GM23248 (cell line): Measurements from ENCODE around the gene PTPRN2. TPM values are rescaled to one million over a fixed set of nuclear protein-coding genes. Genes with fewer than 3 reads are reported as not detected.

ENCODE experiments used
- DNase-seq: peaks from one replicate; pipeline ENCODE4 v3.0.0-alpha.2; 2015
- H2AFZ ChIP-seq: fragments of 200-600 bp; sonication (generic); 2 replicates; pipeline ENCODE4 v1.6.1; 2016; ENCODE audit warnings: antibody characterized with exemption
- H3F3A ChIP-seq: fragments of 200-600 bp; sonication (generic); 2 replicates; pipeline ENCODE4 v1.6.1; 2016; ENCODE audit warnings: mild to moderate bottlenecking, antibody characterized with exemption, mixed run types; ENCODE audit not compliant: insufficient read depth
- H3K27ac ChIP-seq: fragments of 200-600 bp; sonication (generic); 2 replicates; pipeline ENCODE4 v1.5.1; 2016; ENCODE audit warnings: mild to moderate bottlenecking
- H3K27me3 ChIP-seq: fragments of 200-600 bp; sonication (generic); replicated peaks from 2 replicates; pipeline ENCODE4 v1.6.1; 2016; ENCODE audit warnings: mild to moderate bottlenecking; ENCODE audit not compliant: insufficient read depth
- H3K36me3 ChIP-seq: fragments of 200-600 bp; sonication (generic); 2 replicates; pipeline ENCODE4 v1.6.1; 2016; ENCODE audit warnings: low read depth, mild to moderate bottlenecking
- H3K4me1 ChIP-seq: fragments of 200-600 bp; sonication (generic); 2 replicates; pipeline ENCODE4 v1.6.1; 2016; ENCODE audit warnings: mild to moderate bottlenecking; ENCODE audit not compliant: insufficient read depth
- H3K4me2 ChIP-seq: fragments of 200-600 bp; sonication (generic); one replicate; pipeline ENCODE4 v1.6.1; 2016; ENCODE audit warnings: mild to moderate bottlenecking; ENCODE audit not compliant: unreplicated experiment
- H3K4me3 ChIP-seq: fragments of 200-600 bp; sonication (generic); 2 replicates; pipeline ENCODE4 v1.5.1; 2016; ENCODE audit warnings: mild to moderate bottlenecking
- H3K79me2 ChIP-seq: fragments of 200-600 bp; sonication (generic); 2 replicates; pipeline ENCODE4 v1.6.1; 2016; ENCODE audit warnings: mild to moderate bottlenecking; ENCODE audit not compliant: insufficient read depth
- H3K9ac ChIP-seq: fragments of 200-600 bp; sonication (generic); 2 replicates; pipeline ENCODE4 v1.6.1; 2016; ENCODE audit warnings: mild to moderate bottlenecking
- H3K9me2 ChIP-seq: fragments of 200-600 bp; sonication (generic); 2 replicates; pipeline ENCODE4 v1.6.1; 2016; ENCODE audit warnings: mixed run types, mild to moderate bottlenecking, moderate library complexity; ENCODE audit not compliant: insufficient read depth
- H3K9me3 ChIP-seq: fragments of 200-600 bp; sonication (generic); one replicate; pipeline ENCODE4 v1.6.1; 2017; ENCODE audit warnings: low read depth
- H4K20me1 ChIP-seq: fragments of 200-600 bp; sonication (generic); 2 replicates; pipeline ENCODE4 v1.6.0; 2016; ENCODE audit not compliant: insufficient read depth
- EZH2 ChIP-seq: fragments of 200-600 bp; sonication (generic); IDR thresholded peaks from 2 replicates; pipeline ENCODE4 v1.6.1; 2018; ENCODE audit warnings: antibody characterized with exemption, mild to moderate bottlenecking; ENCODE audit not compliant: insufficient read depth, poor library complexity, severe bottlenecking
- EZH2phosphoT487 ChIP-seq: fragments of 200-600 bp; sonication (generic); IDR thresholded peaks from 2 replicates; pipeline ENCODE4 v1.6.1; 2018; ENCODE audit warnings: antibody characterized with exemption, moderate library complexity, mild to moderate bottlenecking, low read depth; ENCODE audit not compliant: insufficient read depth
- WGBS, 2 experiments: methylation state at CpG; one replicate each; pipeline ENCODE4 v1.1.6; 2015 to 2017; ENCODE audit warnings: low lambda C conversion rate in 2 of 2, low coverage in 1 of 2; ENCODE audit errors: missing lambda C conversion rate in 2 of 2; 5-methylcytosine and 5-hydroxymethylcytosine counted together
- in situ Hi-C: fragments of 300-500 bp; cut with MboI; formaldehyde crosslinking; loops from 2 replicates; pipeline ENCODE4 v1.15.0; 2020
- polyA plus RNA-seq: library from polyadenylated mRNA; unstranded; fragments of >200 nt; fragmentation: Nextera tagmentation; extraction: Ambion mirVana; gene quantifications from 2 replicates; pipeline ENCODE4 v1.2.1, GENCODE V29; 2016
- total RNA-seq: library from RNA; depleted of rRNA; stranded (reverse); fragments of >200 nt; shearing (Covaris generic); gene quantifications from 2 replicates; pipeline ENCODE4 v1.2.3, GENCODE V29; 2014

Gene PTPRN2
- total and polyA plus RNA-seq, 2 experiments from 2014 or later: 0.13 TPM; not detected in 1

DNA sequence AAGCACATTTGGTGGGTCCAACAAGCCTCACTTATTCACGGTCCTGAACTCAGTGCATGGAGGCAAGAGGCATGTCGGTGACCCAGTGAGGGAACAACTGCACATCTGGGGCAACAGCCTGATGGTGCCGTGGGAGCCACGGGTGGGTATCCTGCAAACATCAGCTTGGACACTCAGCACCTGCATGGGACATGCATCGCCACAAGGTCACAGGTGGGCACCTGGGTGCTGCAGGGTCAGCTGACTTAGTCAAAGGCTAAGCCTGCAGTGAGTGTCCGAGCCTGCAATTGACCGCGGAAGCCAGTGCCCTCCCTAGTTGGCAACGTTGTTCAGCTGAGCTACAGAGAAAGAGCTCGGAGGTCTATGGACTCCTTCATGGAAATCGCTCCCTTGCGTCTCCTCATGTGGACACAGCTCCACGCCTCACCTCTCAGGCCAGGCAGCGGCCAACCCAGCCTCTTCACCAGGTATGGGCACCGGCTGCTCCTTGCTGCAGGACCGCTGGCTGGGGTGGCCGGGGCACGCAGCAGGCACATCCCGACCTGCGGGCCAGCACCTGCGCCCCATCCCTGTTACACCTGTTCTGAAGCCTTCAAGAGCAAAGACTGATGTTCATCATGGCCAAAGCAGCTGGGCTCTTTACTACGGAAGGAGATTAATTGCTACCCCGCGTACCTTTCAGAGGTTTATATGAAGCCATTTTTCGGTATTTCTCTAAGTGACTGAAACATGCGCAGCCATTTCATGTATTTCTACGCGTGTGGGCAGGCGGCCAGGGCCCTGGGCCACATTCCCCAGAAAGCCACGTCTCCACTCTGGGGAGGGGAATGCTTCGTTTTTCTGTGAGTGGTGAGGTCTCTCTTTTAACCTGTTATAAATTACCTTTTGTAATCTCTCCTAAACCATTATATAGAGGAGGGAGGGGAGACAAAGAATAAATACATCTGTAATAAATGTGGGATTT is 870.1 kb downstream of the PTPRN2 start:
- no peaks in the 10 kb centered on the region for H3K9me2 ChIP-seq
- no peak for TF ChIP-seq EZH2phosphoT487
- no peak for TF ChIP-seq EZH2
- WGBS, 2 experiments: 64% methylated on average over 31 of the region's 31 CpGs
- no peaks in the 10 kb centered on the region for H3K9me3 ChIP-seq
- no peaks in the 10 kb centered on the region for H3K27me3 ChIP-seq
- H3F3A ChIP-seq: no peaks in the 10 kb centered on the region
- DNase-seq: no peak
- H2AFZ ChIP-seq: no peak overlapping the region
- no peaks in the 10 kb centered on the region for H3K4me1 ChIP-seq
- no peak overlapping the region for H3K4me3 ChIP-seq
- H3K9ac ChIP-seq: no peak overlapping the region
- no peaks in the 10 kb centered on the region for H3K36me3 ChIP-seq
- in situ Hi-C loops: no loop called here
- H3K27ac ChIP-seq: no peak overlapping the region
- no peaks in the 10 kb centered on the region for H4K20me1 ChIP-seq
- no peaks in the 10 kb centered on the region for H3K79me2 ChIP-seq
- H3K4me2 ChIP-seq: no peak overlapping the region

- H2AFZ ChIP-seq: no peak overlapping the region
- H3K79me2 ChIP-seq: no peaks in the 10 kb centered on the region
- in situ Hi-C loops: no loop called here
- no peak overlapping the region for H3K4me3 ChIP-seq
- no peaks in the 10 kb centered on the region for H3F3A ChIP-seq
- no peaks in the 10 kb centered on the region for H3K4me1 ChIP-seq
- no peaks in the 10 kb centered on the region for H4K20me1 ChIP-seq
- H3K9me3 ChIP-seq: no peaks in the 10 kb centered on the region
- no peaks in the 10 kb centered on the region for H3K9me2 ChIP-seq
- no peaks in the 10 kb centered on the region for H3K36me3 ChIP-seq
- H3K27ac ChIP-seq: no peak overlapping the region
- H3K4me2 ChIP-seq: no peak overlapping the region
- H3K27me3 ChIP-seq: no peaks in the 10 kb centered on the region
- no peak overlapping the region for H3K9ac ChIP-seq
- no peak for TF ChIP-seq EZH2
- no peak for TF ChIP-seq EZH2phosphoT487
- DNase-seq: no peak
- 40% methylated on average over 7 to 8 of the region's 8 CpGs for WGBS, 2 experiments
Observed at GRCh38 chr7:157715938-157716280, 871.7 kb downstream of the PTPRN2 start.

- Histone ChIP-seq H3K79me2 (no peaks in the 10 kb centered on the region), H3K9me3 (no peaks in the 10 kb centered on the region), H3K9me2 (no peaks in the 10 kb centered on the region), H3K27ac (no peak overlapping the region), H3K4me3 (no peak overlapping the region), H3K4me2 (no peak overlapping the region), H4K20me1 (no peaks in the 10 kb centered on the region), H3K9ac (no peak overlapping the region), H3F3A (no peaks in the 10 kb centered on the region), H2AFZ (no peak overlapping the region), H3K27me3 (no peaks in the 10 kb centered on the region), H3K36me3 (no peaks in the 10 kb centered on the region), H3K4me1 (no peaks in the 10 kb centered on the region)
- DNase-seq: no peak
- TF ChIP-seq EZH2 (no peak), EZH2phosphoT487 (no peak)
- 59 to 61% methylated on average over 25 of the region's 25 CpGs for WGBS, 2 experiments
- in situ Hi-C loops: no loop called here
Observed at GRCh38 chr7:157715071-157715937, 872.3 kb downstream of the PTPRN2 start.

DNA sequence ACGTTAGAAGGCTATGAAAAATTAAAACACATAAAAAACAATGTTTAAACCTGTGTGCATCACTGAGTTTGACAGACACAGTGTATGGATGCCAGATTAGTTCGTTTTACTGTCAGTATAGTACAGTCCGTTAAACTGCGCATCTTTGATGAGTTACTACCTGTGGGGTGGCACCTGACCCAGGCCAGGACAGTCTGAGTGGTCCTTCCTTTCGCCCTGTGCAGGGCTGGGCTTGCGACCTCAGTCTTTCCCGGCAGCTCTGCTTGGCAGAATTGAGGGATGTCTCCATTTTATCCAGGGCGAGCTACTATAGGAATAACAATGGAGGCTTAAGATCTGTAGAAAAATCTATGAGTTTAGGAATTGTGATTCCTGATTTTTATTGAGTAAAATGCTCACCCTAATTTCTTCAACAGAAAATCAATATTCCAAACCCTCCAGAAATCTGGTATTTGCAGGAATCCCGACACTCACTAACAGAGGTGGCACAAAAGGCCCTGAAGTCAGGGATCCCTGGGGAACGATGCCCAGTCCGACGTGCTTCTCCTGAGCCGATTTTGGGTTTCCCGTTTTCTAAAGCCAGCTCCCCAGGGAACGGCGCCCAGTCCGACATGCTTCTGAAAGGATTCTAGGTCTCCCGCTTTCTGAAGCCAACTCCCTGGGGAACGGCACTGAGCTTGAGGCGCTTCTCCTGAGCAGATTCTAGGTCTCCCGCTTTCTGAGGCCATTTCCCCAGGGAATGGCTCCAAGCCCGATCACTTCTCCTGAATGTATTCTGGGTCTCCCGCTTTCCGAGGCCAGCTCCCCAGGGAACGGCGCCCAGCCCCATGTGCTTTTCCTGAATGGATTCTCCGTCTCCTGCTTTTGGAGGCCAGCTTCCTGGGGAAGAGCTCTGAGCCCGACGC is 873.2 kb downstream of the PTPRN2 start:
- Histone ChIP-seq H2AFZ (no peak overlapping the region), H3K4me2 (no peak overlapping the region), H3K9ac (no peak overlapping the region), H3K79me2 (no peaks in the 10 kb centered on the region), H3K4me1 (no peaks in the 10 kb centered on the region), H4K20me1 (no peaks in the 10 kb centered on the region), H3K27me3 (no peaks in the 10 kb centered on the region), H3K9me3 (no peaks in the 10 kb centered on the region), H3K36me3 (no peaks in the 10 kb centered on the region), H3K9me2 (no peaks in the 10 kb centered on the region), H3F3A (no peaks in the 10 kb centered on the region), H3K27ac (no peak overlapping the region), H3K4me3 (no peak overlapping the region)
- DNase-seq: no peak
- WGBS, 2 experiments: 46% methylated on average over 29 of the region's 29 CpGs
- no peak for TF ChIP-seq EZH2
- TF ChIP-seq EZH2phosphoT487: no peak
- in situ Hi-C loops: no loop called here
